ENCODE measurements around the gene LHB. TPM values are rescaled to one million over a fixed set of nuclear protein-coding genes. Genes with fewer than 3 reads are reported as not detected.

Gene LHB
- total and polyA plus RNA-seq, 5 donors: not detected

DNA sequence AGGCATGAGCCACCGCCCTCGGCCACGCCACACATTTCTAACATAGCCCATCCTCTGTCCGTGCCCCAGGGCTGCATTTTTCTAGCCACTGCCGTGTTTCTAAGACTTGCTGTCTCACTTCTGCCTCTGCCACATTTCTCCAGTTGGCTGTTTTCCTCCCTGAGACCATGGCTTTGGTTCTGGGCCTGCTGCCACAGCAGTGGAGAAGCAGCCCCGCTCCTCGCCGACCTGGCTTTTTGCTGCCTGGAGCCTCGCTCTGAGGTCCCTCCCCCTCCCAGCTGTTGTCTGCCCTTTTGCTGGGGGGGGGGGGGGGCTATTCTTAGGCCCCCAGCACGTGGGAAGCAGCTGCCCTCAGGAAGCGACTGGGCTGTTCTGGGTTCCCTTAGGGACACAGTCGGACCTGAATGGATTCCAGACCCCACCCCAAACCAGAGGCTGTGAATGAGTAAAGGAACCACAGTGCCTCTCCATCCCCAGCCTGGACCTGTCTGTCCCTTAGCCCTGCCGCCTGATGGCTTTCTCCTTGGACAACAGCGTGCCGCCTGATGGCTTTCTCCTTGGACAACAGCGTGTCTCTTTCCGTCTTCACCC lies 27.1 kb downstream of the LHB start:
- DNase-seq (no peak), ATAC-seq (no peak)
- H3K4me1 ChIP-seq (ENCODE audit: control insufficient read depth, insufficient read depth, low read length): peaks cover 12% of the 10 kb centered on the region
- no peak overlapping the region for H3K4me3 ChIP-seq (ENCODE audit: low read length)
- H3K27me3 ChIP-seq (ENCODE audit: control insufficient read depth, insufficient read depth): no peaks in the 10 kb centered on the region
- H3K9me3 ChIP-seq (ENCODE audit: control insufficient read depth, low read length): no peaks in the 10 kb centered on the region
- peak overlapping the region; percentile 19 for H3K27ac ChIP-seq (ENCODE audit: low read length)
- intact Hi-C loops (cut with DNase I): no loop called here
- WGBS: 57% methylated on average over 17 of the region's 17 CpGs

DNA sequence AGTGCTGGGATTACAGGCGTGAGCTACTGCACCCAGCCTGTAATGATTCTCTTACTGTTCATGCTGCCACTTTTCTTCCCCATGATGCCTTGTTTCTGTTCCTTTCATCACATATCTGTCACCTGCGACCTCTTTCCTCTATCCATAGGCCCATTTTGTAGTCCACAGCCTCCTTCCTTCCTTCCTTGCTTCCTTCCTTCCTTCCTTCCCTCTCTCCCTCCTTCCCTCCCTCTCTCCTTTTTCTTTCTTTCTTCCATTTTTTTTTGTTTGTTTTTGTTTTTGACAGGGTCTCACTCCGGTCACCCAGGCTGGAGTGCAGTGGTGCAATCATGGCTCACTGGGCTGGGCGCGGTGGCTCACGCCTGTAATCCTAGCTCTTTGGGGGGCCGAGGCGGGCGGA lies 28.0 kb downstream of the LHB start:
- Histone ChIP-seq H3K9me3 (ENCODE audit: control insufficient read depth, low read length) (no peaks in the 10 kb centered on the region), H3K27me3 (ENCODE audit: control insufficient read depth, insufficient read depth) (no peaks in the 10 kb centered on the region), H3K4me3 (ENCODE audit: low read length) (no peak overlapping the region), H3K4me1 (ENCODE audit: control insufficient read depth, insufficient read depth, low read length) (peaks cover 9% of the 10 kb centered on the region), H3K27ac (ENCODE audit: low read length) (no peak overlapping the region)
- intact Hi-C loops (cut with DNase I): no loop called here
- DNase-seq (no peak), ATAC-seq (no peak)
- WGBS: 94% methylated on average over 9 of the region's 9 CpGs

DNA sequence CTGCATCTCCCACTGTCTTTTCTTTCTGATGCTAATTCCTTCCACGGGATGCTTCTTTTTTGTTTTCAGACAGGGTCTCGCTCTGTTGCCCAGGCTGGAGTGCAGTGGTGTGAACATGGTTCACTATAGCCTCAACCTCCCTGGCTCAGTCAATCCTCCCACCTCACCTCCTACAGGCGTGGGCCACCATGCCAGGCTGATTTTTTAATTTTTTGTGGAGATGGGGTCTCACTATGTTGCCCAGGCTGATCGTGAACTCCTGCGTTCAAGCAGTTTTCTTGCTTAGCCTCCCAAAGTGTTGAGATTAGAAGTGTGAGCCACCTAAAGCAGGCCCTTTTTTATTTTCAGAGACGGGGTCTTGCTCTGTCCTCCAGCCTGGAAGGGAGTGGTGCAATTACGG lies 28.6 kb downstream of the LHB start:
- WGBS: 98% methylated on average over 7 of the region's 7 CpGs
- intact Hi-C loops (cut with DNase I): no loop called here
- peaks cover 9% of the 10 kb centered on the region for H3K4me1 ChIP-seq (ENCODE audit: control insufficient read depth, insufficient read depth, low read length)
- ATAC-seq: no peak
- no peak overlapping the region for H3K4me3 ChIP-seq (ENCODE audit: low read length)
- no peak for DNase-seq
- H3K27ac ChIP-seq (ENCODE audit: low read length): no peak overlapping the region
- H3K9me3 ChIP-seq (ENCODE audit: control insufficient read depth, low read length): no peaks in the 10 kb centered on the region
- no peaks in the 10 kb centered on the region for H3K27me3 ChIP-seq (ENCODE audit: control insufficient read depth, insufficient read depth)

DNA sequence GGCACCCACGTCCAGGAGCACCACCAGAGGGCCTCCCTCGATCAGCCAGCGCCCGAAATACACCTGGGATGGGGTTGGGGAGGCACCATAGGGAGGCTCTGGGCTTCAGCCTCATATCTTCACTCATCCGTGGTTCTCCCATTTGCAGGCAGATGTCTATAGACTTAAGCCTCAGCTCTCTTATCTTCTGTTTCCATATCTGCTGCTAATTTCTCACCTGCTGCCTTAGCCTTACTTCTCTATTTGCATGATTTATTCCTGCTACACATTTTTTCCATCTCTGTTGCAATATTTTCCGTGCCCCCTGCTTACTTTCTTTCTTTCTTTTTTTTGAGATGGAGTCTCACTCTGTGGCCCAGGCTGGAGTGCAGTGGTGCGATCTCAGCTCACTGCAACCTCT lies 29.6 kb downstream of the LHB start:
- no peak for ATAC-seq
- peaks cover 9% of the 10 kb centered on the region for H3K4me1 ChIP-seq (ENCODE audit: control insufficient read depth, insufficient read depth, low read length)

DNA sequence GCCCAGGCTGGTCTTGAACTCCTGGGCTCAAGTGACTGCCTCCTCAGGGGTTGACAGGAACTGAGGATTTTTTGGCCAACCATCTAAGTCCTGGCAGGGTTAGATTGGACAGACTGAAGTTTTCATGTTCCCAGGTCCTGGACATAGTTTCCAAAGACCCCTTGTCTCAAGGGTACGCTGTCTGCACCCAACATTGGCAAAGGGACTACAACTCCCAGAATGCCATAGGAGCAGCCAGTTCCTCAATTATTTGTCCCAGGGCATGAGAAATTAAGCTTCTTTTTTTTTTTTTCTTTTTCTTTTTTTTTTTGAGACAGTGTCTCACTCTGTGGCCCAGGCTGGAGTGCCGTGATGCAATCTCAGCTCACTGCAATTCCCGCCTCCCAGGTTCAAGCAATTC lies 30.7 kb downstream of the LHB start:
- Histone ChIP-seq H3K27ac (ENCODE audit: low read length) (no peak overlapping the region), H3K9me3 (ENCODE audit: control insufficient read depth, low read length) (no peaks in the 10 kb centered on the region), H3K27me3 (ENCODE audit: control insufficient read depth, insufficient read depth) (no peaks in the 10 kb centered on the region), H3K4me1 (ENCODE audit: control insufficient read depth, insufficient read depth, low read length) (peaks cover 4% of the 10 kb centered on the region), H3K4me3 (ENCODE audit: low read length) (no peak overlapping the region)
- intact Hi-C loops (cut with DNase I): no loop called here
- DNase-seq (no peak), ATAC-seq (no peak)
- 94% methylated on average over 3 of the region's 3 CpGs for WGBS

More for the DNA sequence above, 29.6 kb downstream of the LHB start:
- Histone ChIP-seq H3K27me3 (ENCODE audit: control insufficient read depth, insufficient read depth) (no peaks in the 10 kb centered on the region), H3K9me3 (ENCODE audit: control insufficient read depth, low read length) (no peaks in the 10 kb centered on the region), H3K27ac (ENCODE audit: low read length) (no peak overlapping the region), H3K4me3 (ENCODE audit: low read length) (no peak overlapping the region)
- WGBS: 88% methylated on average over 7 of the region's 7 CpGs
- DNase-seq: no peak
- intact Hi-C loops (cut with DNase I): no loop called here

DNA sequence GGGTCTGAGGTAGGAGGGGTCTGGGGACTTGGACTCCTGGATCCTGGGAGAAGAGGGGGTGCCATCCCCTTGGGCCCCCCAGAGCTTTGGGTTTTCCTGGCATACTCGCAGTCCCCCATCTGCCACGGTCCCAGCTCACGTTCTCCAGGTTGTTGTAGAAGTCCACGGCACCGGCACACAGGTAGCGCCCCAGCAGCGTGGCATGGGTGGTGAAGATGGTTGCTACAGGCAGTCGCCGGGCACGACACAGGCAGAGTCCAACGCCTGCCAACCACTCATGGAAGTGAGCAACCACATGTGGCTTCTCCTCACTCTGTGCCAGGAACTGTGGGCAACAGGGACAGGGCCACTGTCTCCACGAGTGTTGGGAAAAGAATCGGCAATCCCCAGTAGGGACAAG lies 31.2 kb downstream of the LHB start:
- ATAC-seq (no peak), DNase-seq (no peak)
- 96% methylated on average over 13 of the region's 13 CpGs for WGBS
- no peak overlapping the region for H3K4me3 ChIP-seq (ENCODE audit: low read length)
- H3K27me3 ChIP-seq (ENCODE audit: control insufficient read depth, insufficient read depth): no peaks in the 10 kb centered on the region
- intact Hi-C loops (cut with DNase I): no loop called here
- H3K9me3 ChIP-seq (ENCODE audit: control insufficient read depth, low read length): no peaks in the 10 kb centered on the region
- H3K27ac ChIP-seq (ENCODE audit: low read length): no peak overlapping the region
- no peaks in the 10 kb centered on the region for H3K4me1 ChIP-seq (ENCODE audit: control insufficient read depth, insufficient read depth, low read length)

DNA sequence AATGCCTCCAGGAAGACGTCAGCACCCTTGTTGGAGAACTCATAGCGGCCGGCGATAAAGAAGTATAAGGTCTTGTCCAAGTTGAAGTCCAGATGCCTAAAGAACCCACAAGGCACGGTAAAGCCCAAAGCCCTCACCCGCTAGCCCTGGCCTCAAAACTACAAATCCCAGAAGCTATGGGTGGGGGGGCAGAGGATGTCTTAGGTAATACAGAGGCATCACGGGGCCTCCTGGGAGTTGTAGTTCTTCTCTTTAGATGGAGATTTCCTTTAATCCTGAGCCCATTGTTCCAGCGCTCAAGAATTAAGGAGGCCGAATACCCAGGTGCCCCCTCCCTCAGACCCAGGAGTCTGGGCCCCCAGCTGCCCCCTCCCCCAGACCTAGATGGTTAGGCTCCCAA lies 34.6 kb downstream of the LHB start:
- 95% methylated on average over 9 of the region's 9 CpGs for WGBS
- Histone ChIP-seq H3K4me3 (ENCODE audit: low read length) (no peak overlapping the region), H3K9me3 (ENCODE audit: control insufficient read depth, low read length) (no peaks in the 10 kb centered on the region), H3K27me3 (ENCODE audit: control insufficient read depth, insufficient read depth) (no peaks in the 10 kb centered on the region), H3K27ac (ENCODE audit: low read length) (no peak overlapping the region), H3K4me1 (ENCODE audit: control insufficient read depth, insufficient read depth, low read length) (no peaks in the 10 kb centered on the region)
- ATAC-seq (no peak), DNase-seq (no peak)
- intact Hi-C loops (cut with DNase I): no loop called here

DNA sequence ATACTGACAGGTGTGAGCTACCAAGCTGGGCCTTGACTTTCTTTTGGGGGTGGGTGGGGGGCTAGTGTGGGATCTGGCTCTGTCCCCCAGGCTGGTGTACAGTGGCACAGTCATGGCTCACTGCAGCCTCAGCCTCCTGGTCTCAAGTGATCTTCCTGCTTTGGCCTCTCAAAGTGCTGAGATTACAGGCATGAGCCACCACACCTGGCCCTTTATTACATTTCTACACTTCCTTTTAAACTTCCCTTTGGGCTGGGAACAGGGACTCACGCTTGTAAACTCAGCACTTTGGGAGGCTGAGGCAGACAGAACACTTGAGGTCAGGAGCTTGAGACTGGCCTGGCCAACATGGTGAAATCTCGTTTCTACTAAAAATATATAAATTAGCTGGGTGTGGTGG lies 39.8 kb downstream of the LHB start:
- H3K27ac ChIP-seq (ENCODE audit: low read length): no peak overlapping the region
- H3K4me1 ChIP-seq (ENCODE audit: control insufficient read depth, insufficient read depth, low read length): no peaks in the 10 kb centered on the region
- 75% methylated on average over 2 of the region's 2 CpGs for WGBS
- no peaks in the 10 kb centered on the region for H3K27me3 ChIP-seq (ENCODE audit: control insufficient read depth, insufficient read depth)
- DNase-seq: no peak
- H3K4me3 ChIP-seq (ENCODE audit: low read length): no peak overlapping the region
- H3K9me3 ChIP-seq (ENCODE audit: control insufficient read depth, low read length): no peaks in the 10 kb centered on the region
- no peak for ATAC-seq
- intact Hi-C loops (cut with DNase I): loop anchor here in 2 of 4 donors (10.0 kb wide), 1 partner anchor 182 kb away; no protein-coding TSS in a partner anchor

DNA sequence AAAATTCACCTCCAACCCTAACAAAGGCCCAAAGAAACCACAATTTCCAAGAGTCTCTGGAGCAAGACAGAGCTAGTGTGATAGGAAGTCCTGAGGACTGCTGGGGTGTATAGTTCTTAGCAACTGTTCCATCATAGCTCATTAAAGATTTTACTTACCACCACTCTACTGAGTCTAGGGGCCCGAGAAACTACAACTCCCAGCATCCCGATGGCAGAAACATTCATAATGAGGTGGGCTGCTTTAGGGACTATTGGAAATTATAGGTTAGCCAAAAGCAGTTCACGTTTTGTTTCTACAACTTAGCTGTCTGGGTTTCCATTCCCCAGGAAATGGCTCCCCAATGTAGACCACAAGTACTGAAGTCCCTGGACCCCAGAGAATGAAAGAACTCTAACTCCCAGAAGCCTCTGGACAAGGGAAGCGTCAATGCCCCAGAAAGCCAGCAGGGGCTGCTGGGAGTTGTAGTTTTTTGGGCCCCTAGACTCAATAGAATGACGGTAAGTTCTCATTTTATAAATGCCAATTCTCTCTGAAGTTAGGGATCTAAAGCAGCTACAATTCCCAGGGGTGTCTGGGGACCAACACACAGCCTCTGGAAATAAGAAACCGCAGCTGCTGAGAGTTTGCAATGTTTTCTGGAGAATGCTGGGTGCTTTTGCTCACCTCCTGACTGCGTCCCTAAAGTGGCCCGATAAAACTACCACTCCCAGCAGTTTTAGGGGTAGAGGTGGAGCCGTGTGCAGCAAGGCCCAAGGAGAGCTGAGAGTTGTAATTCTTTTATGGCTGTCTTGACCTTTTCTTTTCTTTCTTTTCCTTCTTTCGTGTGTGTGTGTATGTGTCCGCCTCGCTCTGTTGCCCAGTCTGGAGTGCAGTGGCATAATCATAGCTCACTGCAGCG lies 40.7 kb downstream of the LHB start:
- no peaks in the 10 kb centered on the region for H3K27me3 ChIP-seq (ENCODE audit: control insufficient read depth, insufficient read depth)
- DNase-seq (no peak), ATAC-seq (no peak)
- H3K4me3 ChIP-seq (ENCODE audit: low read length): no peak overlapping the region
- H3K4me1 ChIP-seq (ENCODE audit: control insufficient read depth, insufficient read depth, low read length): no peaks in the 10 kb centered on the region
- intact Hi-C loops (cut with DNase I): loop anchor here in 2 of 4 donors (10.0 kb wide), 1 partner anchor 181 kb away; no protein-coding TSS in a partner anchor
- no peaks in the 10 kb centered on the region for H3K9me3 ChIP-seq (ENCODE audit: control insufficient read depth, low read length)
- H3K27ac ChIP-seq (ENCODE audit: low read length): no peak overlapping the region
- WGBS: 85% methylated on average over 13 of the region's 13 CpGs

DNA sequence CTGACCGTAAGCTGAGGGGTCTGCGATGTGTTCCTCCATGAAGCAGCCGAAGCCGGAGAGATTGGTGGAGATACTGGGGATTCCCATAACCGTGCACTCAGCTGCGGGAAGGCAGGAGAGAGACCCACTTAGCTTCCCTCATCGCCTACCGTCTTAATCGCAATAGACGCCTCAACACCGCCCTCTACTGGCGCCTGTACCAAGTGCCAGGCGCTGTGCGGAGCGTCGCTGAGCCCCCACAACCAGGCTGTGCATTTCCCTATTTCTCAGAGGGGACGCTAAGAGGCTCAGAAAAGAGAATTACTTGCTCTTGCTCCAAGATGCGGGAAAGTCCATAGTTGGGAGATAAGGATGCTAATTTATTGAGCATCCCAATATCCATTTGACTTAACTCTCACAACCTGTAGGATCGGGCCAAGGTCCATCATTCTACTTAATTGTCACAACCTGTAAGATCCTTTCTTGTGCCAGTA lies 45.9 kb downstream of the LHB start:
- H3K27me3 ChIP-seq (ENCODE audit: control insufficient read depth, insufficient read depth): no peaks in the 10 kb centered on the region
- intact Hi-C loops (cut with DNase I): loop anchor here in 2 of 4 donors (10.0 kb wide), 1 partner anchor 176 kb away; no protein-coding TSS in a partner anchor
- H3K4me1 ChIP-seq (ENCODE audit: control insufficient read depth, insufficient read depth, low read length): peaks cover 3% of the 10 kb centered on the region
- no peaks in the 10 kb centered on the region for H3K9me3 ChIP-seq (ENCODE audit: control insufficient read depth, low read length)
- peak; percentile 85 to 95 (median 93) for DNase-seq
- H3K4me3 ChIP-seq (ENCODE audit: low read length): no peak overlapping the region
- H3K27ac ChIP-seq (ENCODE audit: low read length): no peak overlapping the region
- 18% methylated on average over 19 of the region's 19 CpGs for WGBS
- peak; percentile 49 to 63 for ATAC-seq

DNA sequence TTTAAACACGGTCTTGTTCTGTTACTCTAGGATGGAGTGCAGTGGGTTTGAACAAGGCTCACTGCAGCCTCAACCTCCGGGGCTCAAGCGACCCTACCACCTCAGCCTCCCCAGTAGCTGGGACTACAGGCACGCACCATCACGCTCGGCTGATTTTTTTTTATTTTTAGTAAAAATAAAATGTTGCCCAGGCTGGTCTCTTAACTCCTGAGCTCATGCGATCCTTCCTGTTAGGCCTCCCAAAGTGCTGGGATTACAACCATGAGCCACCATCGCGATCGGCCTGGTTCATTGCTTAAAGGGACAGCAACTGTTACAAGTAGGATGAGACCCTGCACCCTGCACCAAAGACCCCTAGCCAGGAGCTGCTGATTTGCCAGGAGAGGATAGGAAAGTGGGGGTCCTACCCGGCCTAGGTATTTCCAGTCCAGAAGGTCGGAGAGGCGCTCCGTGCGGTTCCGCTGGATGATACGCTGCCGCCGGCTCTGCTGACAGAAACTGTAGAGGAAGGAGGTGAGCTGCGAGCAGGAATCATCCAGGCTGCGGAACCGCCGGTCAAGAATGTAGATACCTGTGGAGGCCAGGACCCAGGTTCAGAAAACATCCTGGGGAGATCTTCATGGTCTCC lies 46.6 kb downstream of the LHB start:
- no peak overlapping the region for H3K27ac ChIP-seq (ENCODE audit: low read length)
- peaks cover 3% of the 10 kb centered on the region for H3K4me1 ChIP-seq (ENCODE audit: control insufficient read depth, insufficient read depth, low read length)
- ATAC-seq (no peak), DNase-seq (no peak)
- H3K9me3 ChIP-seq (ENCODE audit: control insufficient read depth, low read length): no peaks in the 10 kb centered on the region
- WGBS: 87% methylated on average over 23 of the region's 23 CpGs
- H3K4me3 ChIP-seq (ENCODE audit: low read length): no peak overlapping the region
- no peaks in the 10 kb centered on the region for H3K27me3 ChIP-seq (ENCODE audit: control insufficient read depth, insufficient read depth)
- intact Hi-C loops (cut with DNase I): loop anchor here in 2 of 4 donors (10.0 kb wide), 1 partner anchor 175 kb away; no protein-coding TSS in a partner anchor
